GM12874 (cell line): Measurements from ENCODE around the gene GLIS1.

Source experiments
- CTCF ChIP-seq: IDR thresholded peaks from 2 replicates; pipeline ENCODE4 v1.5.1; 2011; ENCODE audit warnings: low read depth, mild to moderate bottlenecking, control low read depth, low read length, moderate library complexity; ENCODE audit not compliant: insufficient read depth

The GLIS1 gene

DNA sequence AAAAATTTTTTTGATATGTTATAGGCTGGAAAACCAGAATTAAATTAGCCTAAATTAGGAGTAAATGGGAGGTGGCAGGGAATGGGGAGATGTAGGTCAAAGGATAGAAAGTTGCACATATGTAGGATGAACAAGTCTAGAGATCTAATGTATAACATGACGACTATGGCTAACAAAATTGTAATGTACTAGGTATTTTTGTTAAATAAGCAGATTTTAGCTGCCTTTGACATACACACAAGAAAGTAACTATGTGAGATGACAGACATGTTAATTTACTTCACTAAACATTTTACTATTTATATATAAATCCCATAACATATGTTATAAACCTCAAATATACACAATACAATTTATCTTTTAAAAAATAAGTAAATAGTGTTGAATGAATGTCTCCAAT is 30.2 kb upstream of the GLIS1 start:
- no peak for TF ChIP-seq CTCF

DNA sequence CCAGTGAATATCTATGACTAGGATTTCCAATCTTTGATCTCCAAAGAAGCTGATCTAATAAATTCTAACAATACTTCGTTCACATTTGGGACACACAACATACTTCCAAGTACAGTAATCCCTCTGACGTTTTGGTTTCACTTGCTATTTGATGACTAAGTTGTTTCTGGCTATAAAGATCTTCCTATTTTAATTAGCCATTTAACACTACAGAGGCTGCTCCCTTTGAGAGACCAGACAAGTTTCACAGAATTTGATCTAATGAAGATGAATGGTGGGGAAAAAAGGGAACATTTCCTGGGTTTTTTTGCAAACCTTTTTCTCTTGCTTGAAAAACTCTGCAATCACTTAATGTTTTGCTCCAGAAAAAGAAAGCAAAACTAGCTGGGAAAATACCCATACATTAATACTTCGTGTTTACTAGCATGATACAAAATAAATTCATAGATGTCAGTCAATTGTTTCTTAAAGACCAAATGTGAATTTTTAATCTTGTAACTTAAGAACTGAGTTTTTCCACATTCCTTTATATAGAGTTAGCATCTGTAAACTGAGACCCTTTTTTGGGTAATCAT is 28.0 kb upstream of the GLIS1 start:
- TF ChIP-seq CTCF = no peak

GRCh38 chr1:53766194-53766742 is 27.3 kb upstream of the GLIS1 start:
- TF ChIP-seq CTCF = no peak

- no peak for TF ChIP-seq CTCF
These were observed 26.7 kb upstream of the GLIS1 start for GRCh38 chr1:53765657-53766056.

DNA sequence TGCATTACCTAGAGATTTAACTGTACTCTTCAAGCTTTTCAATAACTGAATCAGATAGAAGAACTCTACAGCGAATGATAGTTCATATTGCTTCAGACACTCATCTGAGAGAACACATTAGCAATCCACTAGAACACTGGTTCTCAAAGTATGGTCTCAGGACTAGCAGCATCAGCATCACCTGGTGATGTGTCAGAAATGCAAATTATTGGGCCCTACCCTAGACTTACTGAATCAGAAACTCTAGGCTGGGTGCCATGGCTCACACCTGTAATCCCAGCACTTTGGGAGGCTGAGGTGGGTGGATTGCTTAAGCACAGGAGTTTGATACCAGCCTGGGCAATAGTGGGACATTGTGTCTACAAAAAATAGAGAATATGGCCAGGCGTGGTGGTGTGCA is 24.9 kb upstream of the GLIS1 start:
- no peak for TF ChIP-seq CTCF

DNA sequence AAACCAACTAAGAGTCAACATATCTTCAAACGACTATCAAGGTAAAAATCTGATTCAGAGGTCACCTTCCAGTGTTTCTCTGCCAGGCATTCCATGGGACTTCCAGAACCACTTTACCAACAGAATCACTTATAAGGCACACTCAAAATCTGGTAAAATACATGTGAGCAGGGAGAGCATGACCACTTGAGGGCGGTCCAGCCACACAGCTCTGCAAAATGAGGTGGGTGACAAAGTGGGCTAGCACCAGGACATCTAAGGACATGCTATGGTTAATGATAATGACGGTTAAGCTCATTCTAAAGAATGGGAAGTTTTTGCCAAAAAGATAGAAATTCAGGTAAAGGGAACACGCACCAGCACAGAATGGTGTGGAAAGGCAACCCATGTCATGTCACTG is 24.5 kb upstream of the GLIS1 start:
- no peak for TF ChIP-seq CTCF

- TF ChIP-seq CTCF = no peak
These were observed 16.9 kb upstream of the GLIS1 start for GRCh38 chr1:53755874-53756273.
